H9 (cell line): ENCODE data around the gene MACROD1. TPM values are rescaled to one million over a fixed set of nuclear protein-coding genes. Genes with fewer than 3 reads are reported as not detected.

Experiments used
- DNase-seq: peaks from one replicate; pipeline ENCODE4 v3.0.0-alpha.2; 2017
- H2AFZ ChIP-seq: one replicate; pipeline ENCODE4 v1.6.1; 2013; ENCODE audit warnings: mild to moderate bottlenecking, low read length, control low read depth, moderate library complexity
- H2AK5ac ChIP-seq: 2 replicates; pipeline ENCODE4 v1.6.1; 2013; ENCODE audit warnings: low read length, control low read depth, mixed read lengths; ENCODE audit not compliant: insufficient read length
- H2BK120ac ChIP-seq: one replicate; pipeline ENCODE4 v1.6.1; 2013; ENCODE audit warnings: low read depth, mild to moderate bottlenecking, low read length, control low read depth, inconsistent platforms; ENCODE audit not compliant: poor library complexity, severe bottlenecking
- H2BK12ac ChIP-seq: 2 replicates; pipeline ENCODE4 v1.6.1; 2013; ENCODE audit warnings: low read length, control low read depth, mixed read lengths, low read depth; ENCODE audit not compliant: insufficient read length
- H2BK15ac ChIP-seq: 2 replicates; pipeline ENCODE4 v1.6.1; 2013; ENCODE audit warnings: low read depth, low read length, control low read depth
- H2BK20ac ChIP-seq: one replicate; pipeline ENCODE4 v1.6.1; 2013; ENCODE audit warnings: low read depth, mild to moderate bottlenecking, low read length, control low read depth, inconsistent platforms; ENCODE audit not compliant: poor library complexity, severe bottlenecking
- H2BK5ac ChIP-seq: 2 replicates; pipeline ENCODE4 v1.6.1; 2013; ENCODE audit warnings: low read length, control low read depth, mixed read lengths; ENCODE audit not compliant: insufficient read length
- H3K14ac ChIP-seq: 2 replicates; pipeline ENCODE4 v1.6.1; 2013; ENCODE audit warnings: low read length, control low read depth; ENCODE audit not compliant: insufficient read depth
- H3K18ac ChIP-seq: 2 replicates; pipeline ENCODE4 v1.6.1; 2013; ENCODE audit warnings: low read depth, mild to moderate bottlenecking, mixed read lengths, low read length, control low read depth; ENCODE audit not compliant: insufficient read length
- H3K23ac ChIP-seq: 2 replicates; pipeline ENCODE4 v1.6.1; 2013; ENCODE audit warnings: low read length, control low read depth, mixed read lengths, low read depth; ENCODE audit not compliant: insufficient read length
- H3K23me2 ChIP-seq: 2 replicates; pipeline ENCODE4 v1.6.1; 2013; ENCODE audit warnings: low read depth, mild to moderate bottlenecking, mixed read lengths, low read length, control low read depth; ENCODE audit not compliant: insufficient read length, poor library complexity, severe bottlenecking
- H3K27ac ChIP-seq: 2 replicates; pipeline ENCODE4 v1.5.1; 2013; ENCODE audit warnings: low read length, control low read depth, mixed read lengths, low read depth; ENCODE audit not compliant: insufficient read length
- H3K27me3 ChIP-seq: 2 replicates; pipeline ENCODE4 v1.6.1; 2013; ENCODE audit warnings: low read length, control low read depth, inconsistent platforms; ENCODE audit not compliant: insufficient read depth
- H3K4ac ChIP-seq: 2 replicates; pipeline ENCODE4 v1.6.1; 2013; ENCODE audit warnings: low read depth, mild to moderate bottlenecking, control low read depth, inconsistent platforms, low read length, moderate library complexity
- H3K4me1 ChIP-seq: 2 replicates; pipeline ENCODE4 v1.6.1; 2013; ENCODE audit warnings: low read length, control low read depth, inconsistent platforms; ENCODE audit not compliant: insufficient read depth
- H3K4me2 ChIP-seq: 2 replicates; pipeline ENCODE4 v1.6.1; 2013; ENCODE audit warnings: low read length, control low read depth, mixed read lengths; ENCODE audit not compliant: insufficient read length, insufficient read depth
- H3K56ac ChIP-seq: 2 replicates; pipeline ENCODE4 v1.6.1; 2013; ENCODE audit warnings: low read depth, mild to moderate bottlenecking, mixed read lengths, low read length, control low read depth; ENCODE audit not compliant: insufficient read length
- H3K79me1 ChIP-seq: 2 replicates; pipeline ENCODE4 v1.6.1; 2013; ENCODE audit warnings: low read depth, mild to moderate bottlenecking, moderate library complexity, low read length, control low read depth, inconsistent platforms; ENCODE audit not compliant: insufficient read depth, poor library complexity, severe bottlenecking
- H3K79me2 ChIP-seq: 2 replicates; pipeline ENCODE4 v1.6.1; 2013; ENCODE audit warnings: low read length, control low read depth, inconsistent platforms; ENCODE audit not compliant: insufficient read depth
- H3K9ac ChIP-seq: 2 replicates; pipeline ENCODE4 v1.6.1; 2013; ENCODE audit warnings: low read length, control low read depth, mixed read lengths; ENCODE audit not compliant: insufficient read length; ENCODE audit errors: extremely low read depth
- H3K9me3 ChIP-seq: one replicate; pipeline ENCODE4 v1.6.1; 2013; ENCODE audit warnings: low read depth, low read length, inconsistent platforms; ENCODE audit not compliant: control insufficient read depth
- H3T11ph ChIP-seq: one replicate; pipeline ENCODE4 v1.6.1; 2013; ENCODE audit warnings: mild to moderate bottlenecking, low read length, control low read depth, inconsistent platforms
- H4K20me1 ChIP-seq: one replicate; pipeline ENCODE4 v1.6.1; 2013; ENCODE audit not compliant: control insufficient read depth, insufficient read length, insufficient read depth
- H4K5ac ChIP-seq: 2 replicates; pipeline ENCODE4 v1.6.1; 2013; ENCODE audit warnings: low read depth, mild to moderate bottlenecking, mixed read lengths, low read length, control low read depth; ENCODE audit not compliant: insufficient read length
- H4K8ac ChIP-seq: replicated peaks from 2 replicates; pipeline ENCODE4 v1.6.1; 2013; ENCODE audit warnings: low read length, control low read depth, mixed read lengths, low read depth; ENCODE audit not compliant: insufficient read length
- H4K91ac ChIP-seq: 2 replicates; pipeline ENCODE4 v1.6.1; 2013; ENCODE audit warnings: low read depth, mild to moderate bottlenecking, moderate library complexity, mixed read lengths, low read length, control low read depth; ENCODE audit not compliant: insufficient read length
- H3K27ac Mint-ChIP-seq, 3 experiments: 2 replicates in 2 of 3; 3 replicates in 1 of 3; pipeline ENCODE4 v1.8.0; 2020 to 2021; ENCODE audit warnings: mixed read lengths in 3 of 3, mild to moderate bottlenecking in 1 of 3, moderate library complexity in 1 of 3
- H3K27me3 Mint-ChIP-seq: 2 replicates; pipeline ENCODE4 v1.8.0; 2021; ENCODE audit warnings: low read depth, mild to moderate bottlenecking, moderate library complexity, mixed read lengths
- H3K36me3 Mint-ChIP-seq, 3 experiments: 2 replicates in 2 of 3; 3 replicates in 1 of 3; pipeline ENCODE4 v1.8.0; 2020 to 2021; ENCODE audit warnings: low read depth in 3 of 3, mixed read lengths in 3 of 3; ENCODE audit not compliant: insufficient read depth in 1 of 3
- H3K4me1 Mint-ChIP-seq, 2 experiments: 2 replicates each; pipeline ENCODE4 v1.8.0; 2020; ENCODE audit warnings: mixed read lengths in 2 of 2
- H3K4me3 Mint-ChIP-seq, 2 experiments: 2 replicates in 1 of 2; 3 replicates in 1 of 2; pipeline ENCODE4 v1.8.0; 2020 to 2021; ENCODE audit warnings: mild to moderate bottlenecking in 2 of 2, mixed read lengths in 2 of 2, moderate library complexity in 1 of 2
- H3K9me3 Mint-ChIP-seq, 2 experiments: 2 replicates in 1 of 2; 3 replicates in 1 of 2; pipeline ENCODE4 v1.8.0; 2020; ENCODE audit warnings: mild to moderate bottlenecking in 2 of 2, mixed read lengths in 2 of 2, moderate library complexity in 1 of 2
- WGBS: extraction: QIAGEN DNeasy Blood & Tissue Kit; methylation state at CpG from one replicate; pipeline ENCODE4 v1.1.7; 2013; ENCODE audit warnings: missing lambda C conversion rate, low lambda C conversion rate, mixed read lengths; ENCODE audit not compliant: insufficient read length; ENCODE audit errors: extremely low coverage; 5-methylcytosine and 5-hydroxymethylcytosine counted together
- total RNA-seq: library from RNA; stranded (reverse); gene quantifications from 2 replicates; pipeline ENCODE4 v1.2.1, GENCODE V29; 2021
- TF ChIP-seq, protein P1 (sequence below): fragments of 200-600 bp; sonication (generic); conservative IDR thresholded peaks from 3 replicates; pipeline ENCODE4 v1.8.0; 2021; ENCODE audit warnings: antibody characterized with exemption, mild to moderate bottlenecking

Gene MACROD1
- total RNA-seq, 1 experiment from 2014 or later = 21.2 TPM

GRCh38 chr11:64072871-64073270 is 93.0 kb downstream of the MACROD1 start:
- H3K9me3 Mint-ChIP-seq = no peaks in the 10 kb centered on the region
- Histone ChIP-seq H4K91ac (no peak overlapping the region), H4K5ac (no peak overlapping the region), H2BK15ac (no peak overlapping the region), H3K4ac (no peak overlapping the region), H2BK120ac (no peak overlapping the region), H3K18ac (no peak overlapping the region), H3K23me2 (no peaks in the 10 kb centered on the region), H2AFZ (no peak overlapping the region), H3K27me3 (peaks cover 8% of the 10 kb centered on the region; the same call in 1 of the 2 replicates), H4K8ac (no peak overlapping the region), H3K79me2 (no peaks in the 10 kb centered on the region), H3K27ac (no peak overlapping the region), H3K4me1 (no peaks in the 10 kb centered on the region), H3K56ac (no peak overlapping the region), H2AK5ac (no peak overlapping the region), H3K14ac (no peak overlapping the region), H3K9me3 (no peaks in the 10 kb centered on the region), H3K9ac (no peak overlapping the region), H2BK20ac (no peak overlapping the region), H2BK12ac (no peak overlapping the region), H4K20me1 (peaks cover 7% of the 10 kb centered on the region), H3K79me1 (no peaks in the 10 kb centered on the region), H3K23ac (no peak overlapping the region), H2BK5ac (no peak overlapping the region), H3T11ph (no peak overlapping the region), H3K4me2 (no peak overlapping the region)
- TF ChIP-seq, protein P1, sequence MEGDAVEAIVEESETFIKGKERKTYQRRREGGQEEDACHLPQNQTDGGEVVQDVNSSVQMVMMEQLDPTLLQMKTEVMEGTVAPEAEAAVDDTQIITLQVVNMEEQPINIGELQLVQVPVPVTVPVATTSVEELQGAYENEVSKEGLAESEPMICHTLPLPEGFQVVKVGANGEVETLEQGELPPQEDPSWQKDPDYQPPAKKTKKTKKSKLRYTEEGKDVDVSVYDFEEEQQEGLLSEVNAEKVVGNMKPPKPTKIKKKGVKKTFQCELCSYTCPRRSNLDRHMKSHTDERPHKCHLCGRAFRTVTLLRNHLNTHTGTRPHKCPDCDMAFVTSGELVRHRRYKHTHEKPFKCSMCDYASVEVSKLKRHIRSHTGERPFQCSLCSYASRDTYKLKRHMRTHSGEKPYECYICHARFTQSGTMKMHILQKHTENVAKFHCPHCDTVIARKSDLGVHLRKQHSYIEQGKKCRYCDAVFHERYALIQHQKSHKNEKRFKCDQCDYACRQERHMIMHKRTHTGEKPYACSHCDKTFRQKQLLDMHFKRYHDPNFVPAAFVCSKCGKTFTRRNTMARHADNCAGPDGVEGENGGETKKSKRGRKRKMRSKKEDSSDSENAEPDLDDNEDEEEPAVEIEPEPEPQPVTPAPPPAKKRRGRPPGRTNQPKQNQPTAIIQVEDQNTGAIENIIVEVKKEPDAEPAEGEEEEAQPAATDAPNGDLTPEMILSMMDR = no peak
- WGBS = no CpG with 5 or more reads among the region's 9 CpGs
- H3K4me3 Mint-ChIP-seq = no peak overlapping the region
- peaks cover 8 to 26% of the 10 kb centered on the region in 2 experiments for H3K4me1 Mint-ChIP-seq
- H3K27me3 Mint-ChIP-seq = peaks cover 68% of the 10 kb centered on the region
- H3K27ac Mint-ChIP-seq = no peak overlapping the region
- H3K36me3 Mint-ChIP-seq = no peaks in the 10 kb centered on the region
- DNase-seq = no peak
